B cell (primary cell): ENCODE measurements around the gene USO1.

ENCODE experiments used
- EZH2 ChIP-seq: IDR thresholded peaks from 2 replicates; pipeline ENCODE4 v1.6.1; 2012; ENCODE audit warnings: borderline replicate concordance, low read depth, mild to moderate bottlenecking, moderate library complexity, low read length; ENCODE audit not compliant: insufficient read depth, poor library complexity, severe bottlenecking
- TF ChIP-seq, protein P1 (sequence below): fragments of 200-600 bp; IDR thresholded peaks from one replicate; pipeline ENCODE4 v1.8.0; 2022; ENCODE audit warnings: antibody characterized with exemption, mild to moderate bottlenecking

DNA sequence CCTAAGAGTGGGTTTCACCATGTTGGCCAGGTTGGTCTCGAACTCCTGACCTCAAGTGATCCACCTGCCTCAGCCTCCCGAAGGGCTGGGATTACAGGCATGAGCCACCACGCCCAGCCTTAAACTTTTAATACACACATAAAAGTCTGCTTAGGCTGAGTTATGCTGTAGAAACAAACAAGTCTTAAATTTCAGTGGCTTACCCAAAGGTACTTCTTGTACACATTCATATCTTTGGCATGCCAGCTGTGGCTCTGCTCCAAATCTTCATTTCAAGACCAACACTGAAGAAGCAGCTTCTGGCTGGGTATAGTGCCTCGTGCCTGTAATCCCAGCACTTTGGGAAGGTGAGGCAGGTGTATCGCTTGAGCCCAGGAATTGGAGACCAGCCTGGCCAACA is 97.6 kb downstream of the USO1 start:
- TF ChIP-seq, protein P1, sequence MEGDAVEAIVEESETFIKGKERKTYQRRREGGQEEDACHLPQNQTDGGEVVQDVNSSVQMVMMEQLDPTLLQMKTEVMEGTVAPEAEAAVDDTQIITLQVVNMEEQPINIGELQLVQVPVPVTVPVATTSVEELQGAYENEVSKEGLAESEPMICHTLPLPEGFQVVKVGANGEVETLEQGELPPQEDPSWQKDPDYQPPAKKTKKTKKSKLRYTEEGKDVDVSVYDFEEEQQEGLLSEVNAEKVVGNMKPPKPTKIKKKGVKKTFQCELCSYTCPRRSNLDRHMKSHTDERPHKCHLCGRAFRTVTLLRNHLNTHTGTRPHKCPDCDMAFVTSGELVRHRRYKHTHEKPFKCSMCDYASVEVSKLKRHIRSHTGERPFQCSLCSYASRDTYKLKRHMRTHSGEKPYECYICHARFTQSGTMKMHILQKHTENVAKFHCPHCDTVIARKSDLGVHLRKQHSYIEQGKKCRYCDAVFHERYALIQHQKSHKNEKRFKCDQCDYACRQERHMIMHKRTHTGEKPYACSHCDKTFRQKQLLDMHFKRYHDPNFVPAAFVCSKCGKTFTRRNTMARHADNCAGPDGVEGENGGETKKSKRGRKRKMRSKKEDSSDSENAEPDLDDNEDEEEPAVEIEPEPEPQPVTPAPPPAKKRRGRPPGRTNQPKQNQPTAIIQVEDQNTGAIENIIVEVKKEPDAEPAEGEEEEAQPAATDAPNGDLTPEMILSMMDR, result no peak
- TF ChIP-seq EZH2, result no peak
